Measurements from ENCODE around the gene KRTAP10-1. TPM values are rescaled to one million over a fixed set of nuclear protein-coding genes. Genes with fewer than 3 reads are reported as not detected.
"Not testable (repeated sequence)": the region's sequence is repeated elsewhere in the genome, so short reads cannot be mapped to it uniquely, and the experiment has no call there.

Gene KRTAP10-1
- total RNA-seq, 2 experiments from 2014 or later, result not detected

GRCh38 chr21:44552136-44552535, 12.1 kb upstream of the KRTAP10-1 start:
- POLR2A ChIA-PET, result no interaction called here
- Mint-ChIP-seq H3K4me3 (no peak overlapping the region), H3K27ac (no peak overlapping the region), H3K27me3 (no peaks in the 10 kb centered on the region), H3K4me1 (peaks cover 17% of the 10 kb centered on the region), H3K36me3 (ENCODE audit: low read depth) (peaks cover 6% of the 10 kb centered on the region), H3K9me3 (ENCODE audit: low read depth) (peaks cover 15% of the 10 kb centered on the region)
- DNase-seq (no peak), ATAC-seq (no peak)
- CTCF ChIA-PET, result no interaction called here
- intact Hi-C loops (cut with DNase I, micrococcal nuclease), result no loop called here

GRCh38 chr21:44551340-44551961, 11.5 kb upstream of the KRTAP10-1 start, which contains the start of gene KRTAP10-2:
KRTAP10-2 (minus strand) TSS chr21:44551505; CDS start chr21:44551458, 47 bp downstream.
- H3K4me1 Mint-ChIP-seq, result peaks cover 23% of the 10 kb centered on the region
- ATAC-seq (no peak), DNase-seq (no peak)
- ChIA-PET POLR2A (interaction anchor here (1.0 kb wide), 1 partner anchor 214 kb away, joined by 3 read pairs; no protein-coding TSS in a partner anchor), CTCF (interaction anchor here (0.8 kb wide), 1 partner anchor 10 kb away, joined by 3 read pairs; no protein-coding TSS in a partner anchor)
- H3K4me3 Mint-ChIP-seq, result no peak within 1 kb of the TSS
- H3K36me3 Mint-ChIP-seq (ENCODE audit: low read depth), result peaks cover 13% of the 10 kb centered on the region
- H3K9me3 Mint-ChIP-seq (ENCODE audit: low read depth), result peaks cover 22% of the 10 kb centered on the region
- no peak within 1 kb of the TSS for H3K27ac Mint-ChIP-seq
- H3K27me3 Mint-ChIP-seq, result no peaks in the 10 kb centered on the region
- intact Hi-C loops (cut with DNase I, micrococcal nuclease), result no loop called here

GRCh38 chr21:44550807-44551206, 10.8 kb upstream of the KRTAP10-1 start:
- H3K9me3 Mint-ChIP-seq (ENCODE audit: low read depth), result peaks cover 24% of the 10 kb centered on the region
- H3K27ac Mint-ChIP-seq, result no peak overlapping the region
- POLR2A ChIA-PET, result interaction anchor here (1.0 kb wide), 1 partner anchor 215 kb away, joined by 3 read pairs; no protein-coding TSS in a partner anchor
- no peak for DNase-seq
- no peaks in the 10 kb centered on the region for H3K27me3 Mint-ChIP-seq
- no peak overlapping the region for H3K4me3 Mint-ChIP-seq
- intact Hi-C loops (cut with DNase I, micrococcal nuclease), result no loop called here
- peaks cover 13% of the 10 kb centered on the region for H3K36me3 Mint-ChIP-seq (ENCODE audit: low read depth)
- H3K4me1 Mint-ChIP-seq, result peaks cover 23% of the 10 kb centered on the region
- ATAC-seq, result no peak
- CTCF ChIA-PET, result interaction anchor here (0.8 kb wide), 1 partner anchor 10 kb away, joined by 3 read pairs; no protein-coding TSS in a partner anchor

- H3K4me3 Mint-ChIP-seq; intact Hi-C loops (cut with DNase I, micrococcal nuclease); H3K27me3 Mint-ChIP-seq; DNase-seq; CTCF ChIA-PET; ATAC-seq; H3K27ac Mint-ChIP-seq: not testable (repeated sequence)
- POLR2A ChIA-PET, result interaction anchor here (1.0 kb wide), 1 partner anchor 215 kb away, joined by 3 read pairs; no protein-coding TSS in a partner anchor
- Mint-ChIP-seq H3K36me3 (ENCODE audit: low read depth) (peaks cover 14% of the 10 kb centered on the region), H3K9me3 (ENCODE audit: low read depth) (peaks cover 26% of the 10 kb centered on the region), H3K4me1 (peaks cover 23% of the 10 kb centered on the region)
These were observed 10.3 kb upstream of the KRTAP10-1 start for GRCh38 chr21:44550285-44550684.

- Mint-ChIP-seq H3K4me3 (no peak overlapping the region), H3K27ac (no peak overlapping the region), H3K27me3 (no peaks in the 10 kb centered on the region), H3K4me1 (peaks cover 23% of the 10 kb centered on the region), H3K36me3 (ENCODE audit: low read depth) (peaks cover 14% of the 10 kb centered on the region), H3K9me3 (ENCODE audit: low read depth) (peaks cover 26% of the 10 kb centered on the region)
- CTCF ChIA-PET, result no interaction called here
- no peak for DNase-seq
- no peak for ATAC-seq
- intact Hi-C loops (cut with DNase I, micrococcal nuclease), result loop anchor here in 1 of 2 experiments (5.0 kb wide), 1 partner anchor 68 kb away; no protein-coding TSS in a partner anchor
- POLR2A ChIA-PET, result no interaction called here
These were observed 9.7 kb upstream of the KRTAP10-1 start for GRCh38 chr21:44549525-44550211.

- intact Hi-C loops (cut with DNase I, micrococcal nuclease), result loop anchor here in 1 of 2 experiments (5.0 kb wide), 1 partner anchor 68 kb away; no protein-coding TSS in a partner anchor
- CTCF ChIA-PET, result no interaction called here
- H3K4me3 Mint-ChIP-seq, result no peak overlapping the region
- H3K9me3 Mint-ChIP-seq (ENCODE audit: low read depth), result peaks cover 22% of the 10 kb centered on the region
- no peak overlapping the region for H3K27ac Mint-ChIP-seq
- DNase-seq (no peak), ATAC-seq (no peak)
- H3K27me3 Mint-ChIP-seq, result no peaks in the 10 kb centered on the region
- peaks cover 23% of the 10 kb centered on the region for H3K4me1 Mint-ChIP-seq
- peaks cover 14% of the 10 kb centered on the region for H3K36me3 Mint-ChIP-seq (ENCODE audit: low read depth)
- POLR2A ChIA-PET, result no interaction called here
These were observed 8.9 kb upstream of the KRTAP10-1 start for GRCh38 chr21:44548922-44549321.

GRCh38 chr21:44548381-44548780, 8.4 kb upstream of the KRTAP10-1 start:
- Mint-ChIP-seq H3K4me3 (no peak overlapping the region), H3K27me3 (no peaks in the 10 kb centered on the region), H3K27ac (peak overlapping the region; percentile 5), H3K4me1 (peaks cover 23% of the 10 kb centered on the region), H3K9me3 (ENCODE audit: low read depth) (peaks cover 22% of the 10 kb centered on the region), H3K36me3 (ENCODE audit: low read depth) (peaks cover 14% of the 10 kb centered on the region)
- ATAC-seq (no peak), DNase-seq (no peak)
- CTCF ChIA-PET, result interaction anchor here (0.6 kb wide), 1 partner anchor 16 kb away, joined by 3 read pairs; no protein-coding TSS in a partner anchor
- POLR2A ChIA-PET, result no interaction called here
- intact Hi-C loops (cut with DNase I, micrococcal nuclease), result loop anchor here in 1 of 2 experiments (5.0 kb wide), 1 partner anchor 69 kb away; no protein-coding TSS in a partner anchor

GRCh38 chr21:44547656-44548331, 7.8 kb upstream of the KRTAP10-1 start:
- intact Hi-C loops (cut with DNase I, micrococcal nuclease), result loop anchor here in 1 of 2 experiments (5.0 kb wide), 1 partner anchor 70 kb away; no protein-coding TSS in a partner anchor
- peaks cover 14% of the 10 kb centered on the region for H3K36me3 Mint-ChIP-seq (ENCODE audit: low read depth)
- DNase-seq (peak; percentile 33), ATAC-seq (peak; percentile 71)
- H3K27me3 Mint-ChIP-seq, result no peaks in the 10 kb centered on the region
- H3K27ac Mint-ChIP-seq, result peak overlapping the region; percentile 93
- ChIA-PET CTCF (interaction anchor here (0.6 to 1.7 kb wide), 3 partner anchors 9 to 16 kb away, joined by 3 to 7 read pairs (median 6); no protein-coding TSS in a partner anchor), POLR2A (no interaction called here)
- H3K4me3 Mint-ChIP-seq, result peak overlapping the region; percentile 34
- peaks cover 23% of the 10 kb centered on the region for H3K4me1 Mint-ChIP-seq
- H3K9me3 Mint-ChIP-seq (ENCODE audit: low read depth), result peaks cover 17% of the 10 kb centered on the region

- intact Hi-C loops (cut with DNase I, micrococcal nuclease), result no loop called here
- POLR2A ChIA-PET, result no interaction called here
- H3K9me3 Mint-ChIP-seq (ENCODE audit: low read depth), result peaks cover 17% of the 10 kb centered on the region
- DNase-seq (no peak), ATAC-seq (no peak)
- H3K4me3 Mint-ChIP-seq, result no peak overlapping the region
- peaks cover 14% of the 10 kb centered on the region for H3K36me3 Mint-ChIP-seq (ENCODE audit: low read depth)
- peaks cover 23% of the 10 kb centered on the region for H3K4me1 Mint-ChIP-seq
- CTCF ChIA-PET, result interaction anchor here (0.6 kb wide), 1 partner anchor 55 kb away, joined by 3 read pairs; no protein-coding TSS in a partner anchor
- H3K27ac Mint-ChIP-seq, result no peak overlapping the region
- no peaks in the 10 kb centered on the region for H3K27me3 Mint-ChIP-seq
These were observed 4.6 kb upstream of the KRTAP10-1 start for GRCh38 chr21:44544566-44544965.

- Mint-ChIP-seq H3K27ac (no peak overlapping the region), H3K4me3 (no peak overlapping the region), H3K36me3 (ENCODE audit: low read depth) (peaks cover 14% of the 10 kb centered on the region), H3K4me1 (peaks cover 11% of the 10 kb centered on the region), H3K9me3 (ENCODE audit: low read depth) (peaks cover 17% of the 10 kb centered on the region), H3K27me3 (no peaks in the 10 kb centered on the region)
- no peak for ATAC-seq
- ChIA-PET CTCF (no interaction called here), POLR2A (no interaction called here)
- intact Hi-C loops (cut with DNase I, micrococcal nuclease), result no loop called here
- DNase-seq, result no peak
These were observed 2.7 kb upstream of the KRTAP10-1 start for GRCh38 chr21:44542716-44543115.

GRCh38 chr21:44540741-44541288, 820 bp upstream of the KRTAP10-1 start:
- H3K27ac Mint-ChIP-seq, result no peak overlapping the region
- H3K4me1 Mint-ChIP-seq, result no peaks in the 10 kb centered on the region
- H3K36me3 Mint-ChIP-seq (ENCODE audit: low read depth), result peaks cover 2% of the 10 kb centered on the region
- ATAC-seq (no peak), DNase-seq (no peak)
- peaks cover 2% of the 10 kb centered on the region for H3K9me3 Mint-ChIP-seq (ENCODE audit: low read depth)
- intact Hi-C loops (cut with DNase I, micrococcal nuclease), result no loop called here
- H3K4me3 Mint-ChIP-seq, result no peak overlapping the region
- ChIA-PET CTCF (interaction anchor here (0.6 to 0.8 kb wide), 3 partner anchors 10 to 1556 kb away, joined by 3 read pairs; partner anchors contain the start of gene KRTAP10-2), POLR2A (no interaction called here)
- H3K27me3 Mint-ChIP-seq, result no peaks in the 10 kb centered on the region

Measured in activated CD4-positive, alpha-beta T cell treated with anti-CD3 and anti-CD28 coated beads for 36 hours (primary cell).